Left cardiac atrium (tissue), 2 donors: ENCODE results near the gene BECN2. TPM values are rescaled to one million over a fixed set of nuclear protein-coding genes. Genes with fewer than 3 reads are reported as not detected.

ENCODE experiments used
- total RNA-seq, 2 donors: library from RNA; stranded (reverse); fragmentation: NEBNext Ultra II Directional; extraction: Animal tissue kit (Norgen Biotek cat#: 25700); gene quantifications; one replicate each; pipeline ENCODE4 v1.2.1, GENCODE V29; 2021
- donor health status: DM: no; HTN: yes; CAD: no; lungs with severe emphysema.
- donor health status: DM: yes; HTN: yes; CAD: no.

Gene BECN2
- total RNA-seq, 2 donors from 2014 or later, result not detected

Other genes starting within 250 kb of the BECN2 start
- 1 to 10 TPM in 1 of 2 donors, under 1 TPM in 1; 0.24 to 1.1 TPM for gene EXO1, start 109.6 kb upstream of the BECN2 start, total RNA-seq
- under 1 TPM; 0.34 to 0.62 TPM for gene MAP1LC3C, start 41.3 kb downstream of the BECN2 start, total RNA-seq